G401 (cell line): ENCODE measurements around the gene LRIG1. TPM values are rescaled to one million over a fixed set of nuclear protein-coding genes. Genes with fewer than 3 reads are reported as not detected.
"Not testable (repeated sequence)": the region's sequence is repeated elsewhere in the genome, so short reads cannot be mapped to it uniquely, and the experiment has no call there.

Experiments used
- DNase-seq: peaks from one replicate; pipeline ENCODE4 v3.0.0-alpha.2; 2015; ENCODE audit warnings: low spot score
- in situ Hi-C: cut with HindIII; loops from 2 replicates; pipeline ENCODE4 v1.10.0; 2016; ENCODE audit warnings: low sequenced_read_pairs, mixed read lengths
- total RNA-seq: library from RNA; depleted of rRNA; stranded (reverse); fragments of >200 nt; shearing (Covaris generic); gene quantifications from 2 replicates; pipeline ENCODE4 v1.2.3, GENCODE V29; 2014

The LRIG1 gene
- total RNA-seq, 1 experiment from 2014 or later, result 1.7 TPM

DNA sequence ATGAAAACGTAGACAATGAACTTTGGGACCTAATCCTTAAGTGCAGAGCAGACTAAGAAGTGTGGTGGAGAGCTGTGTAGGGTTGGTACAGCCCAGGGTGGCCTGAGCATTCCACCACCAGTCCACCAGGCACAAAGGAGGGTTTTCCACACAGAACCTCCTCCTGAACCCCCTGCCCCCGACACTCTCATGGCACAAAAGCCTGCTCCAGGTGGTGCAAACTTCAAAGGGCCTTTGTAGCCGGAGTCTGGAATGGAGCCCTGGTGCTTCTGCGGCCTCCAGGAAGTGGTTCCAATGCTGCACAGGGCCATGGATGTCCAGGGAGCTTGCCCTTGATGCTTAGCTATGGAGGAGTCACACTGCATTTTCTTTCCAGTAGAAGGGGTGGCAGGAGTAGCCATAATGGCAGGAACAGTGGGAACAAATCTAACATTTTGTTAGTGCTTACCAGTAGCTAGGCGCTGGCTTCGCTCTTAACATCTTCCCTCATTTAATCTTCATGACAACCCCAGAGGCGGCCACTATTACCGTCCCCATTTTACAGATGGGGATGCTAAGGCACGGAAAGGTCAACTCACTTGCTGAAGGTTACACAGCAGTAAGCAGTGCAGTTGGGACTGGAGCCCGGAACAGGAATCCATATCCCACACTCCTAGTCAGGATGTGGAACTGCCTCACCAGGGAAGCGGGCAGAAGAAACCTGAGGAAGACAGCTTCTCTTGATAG, 68.6 kb downstream of the LRIG1 start:
- DNase-seq, result no peak
- in situ Hi-C loops, result no loop called here

DNA sequence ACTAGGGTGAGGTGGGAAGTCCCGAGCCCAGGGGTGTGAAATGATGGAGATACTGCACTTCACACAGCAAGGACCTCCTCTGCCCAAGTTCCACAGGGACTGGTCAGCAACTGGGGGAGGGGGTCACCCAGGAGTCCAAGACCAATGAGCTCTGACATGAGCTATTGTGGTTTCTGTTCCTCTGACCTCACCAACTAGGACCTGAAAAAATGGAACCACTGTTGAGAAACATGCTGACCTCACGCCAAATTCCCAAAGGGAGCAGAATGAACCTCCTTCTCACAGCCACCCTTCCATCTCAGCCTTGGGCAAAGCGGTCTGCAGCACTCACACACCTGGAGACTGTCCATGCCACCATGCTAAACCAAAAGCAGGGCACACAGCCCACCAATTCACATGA, 69.3 kb downstream of the LRIG1 start:
- DNase-seq, result no peak
- in situ Hi-C loops, result no loop called here

DNA sequence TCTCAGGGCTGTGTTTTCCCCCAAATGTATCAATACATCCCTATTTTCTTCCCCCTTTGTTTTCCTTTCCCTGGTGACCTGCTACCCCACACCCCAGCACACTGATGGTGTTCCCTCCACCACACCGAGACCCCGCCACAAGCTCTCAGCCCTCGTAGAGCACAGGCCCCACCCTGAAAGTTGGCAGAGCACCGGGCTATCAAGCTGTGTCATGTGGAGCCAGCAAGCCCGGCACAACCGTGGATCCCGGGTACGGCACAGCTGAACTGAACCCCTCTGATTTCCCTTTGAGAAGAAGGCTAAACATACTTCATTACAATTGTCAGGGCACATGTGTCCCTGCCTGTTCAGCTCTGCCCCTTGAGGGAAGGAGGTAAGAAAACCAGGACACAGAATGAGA, 69.9 kb downstream of the LRIG1 start:
- in situ Hi-C loops, result no loop called here
- no peak for DNase-seq

DNA sequence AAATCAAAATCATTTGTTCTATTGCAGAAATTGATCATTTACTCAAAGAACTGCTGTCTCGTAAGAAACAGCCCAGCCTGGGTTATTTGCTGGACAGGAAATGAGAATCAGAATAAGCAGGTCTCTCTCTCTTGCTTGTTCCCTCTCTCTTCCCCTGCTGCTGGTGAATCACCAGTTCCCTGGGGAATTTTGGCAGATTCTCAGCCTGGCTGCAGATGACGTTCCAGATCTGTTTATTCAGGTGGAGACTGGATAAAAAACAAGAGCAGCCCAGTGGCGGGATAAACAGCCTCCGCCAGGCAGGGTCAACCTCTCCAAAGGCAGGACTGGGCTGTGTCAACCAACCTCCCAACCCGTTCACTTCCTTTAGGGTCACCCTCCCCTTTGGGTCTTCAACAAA, 72.1 kb downstream of the LRIG1 start:
- DNase-seq, result peak; percentile 88
- in situ Hi-C loops, result no loop called here

DNA sequence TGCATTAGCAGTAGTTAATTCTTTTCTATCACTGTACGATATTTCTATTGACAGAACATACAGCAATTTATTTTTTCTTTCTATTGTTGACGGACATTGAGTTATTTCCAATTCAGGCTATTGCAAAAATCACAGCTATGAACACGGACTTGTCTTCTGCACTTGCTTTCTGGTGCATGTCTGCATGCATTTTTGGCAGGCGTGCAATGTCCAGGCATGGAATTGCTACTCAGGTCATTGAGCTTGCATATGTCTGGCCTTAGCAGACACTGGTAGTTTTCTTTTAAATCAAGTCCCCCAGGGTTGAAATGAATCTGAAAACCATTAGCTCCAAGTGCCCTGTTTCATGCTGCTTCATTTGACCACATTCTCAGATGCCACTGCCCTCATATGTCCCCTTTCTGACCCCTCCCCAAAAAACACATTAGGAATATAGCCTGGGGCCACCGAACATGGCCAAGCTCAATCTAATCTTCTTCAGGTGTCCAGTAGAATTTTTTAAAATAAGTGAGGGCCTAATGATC, 72.8 kb downstream of the LRIG1 start:
- in situ Hi-C loops, result no loop called here
- no peak for DNase-seq

DNA sequence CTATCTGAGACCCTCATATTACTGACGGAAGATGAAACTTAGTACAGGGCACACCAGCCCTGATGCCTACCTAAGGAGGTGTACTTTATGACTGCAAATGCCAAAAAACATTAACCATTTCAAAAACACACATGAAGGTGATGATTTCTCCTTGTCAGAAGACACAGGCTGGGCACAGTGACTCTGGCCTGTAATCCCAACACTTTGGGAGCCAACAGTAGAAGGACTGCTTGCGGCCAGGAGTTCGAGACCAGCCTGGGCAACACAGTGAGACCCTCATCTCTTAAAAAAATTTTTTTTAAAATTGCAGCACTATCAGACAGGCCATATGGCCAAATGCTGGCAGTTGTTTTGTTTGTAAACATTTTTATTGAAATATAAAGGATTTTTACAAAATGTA, 73.5 kb downstream of the LRIG1 start:
- no peak for DNase-seq
- in situ Hi-C loops, result no loop called here

DNA sequence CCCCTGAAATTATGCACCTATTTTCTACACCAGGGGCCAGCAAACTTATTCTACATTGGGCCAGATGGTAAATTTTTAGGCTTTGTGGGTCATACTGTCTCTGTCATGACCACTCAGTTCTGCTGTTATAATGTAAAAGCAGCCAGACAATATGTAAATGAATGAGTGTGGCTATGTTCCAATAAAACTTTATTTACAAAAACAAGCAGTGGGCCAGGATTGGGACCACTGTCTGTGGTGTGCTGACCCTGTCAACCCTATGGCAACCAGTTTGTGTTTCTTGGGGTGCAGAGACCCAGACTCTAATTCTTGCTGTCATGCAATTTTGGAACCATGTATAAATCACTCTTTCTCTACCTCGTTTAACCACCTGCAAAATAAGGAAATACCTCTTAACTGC, 74.7 kb downstream of the LRIG1 start:
- in situ Hi-C loops, result no loop called here
- DNase-seq, result no peak

DNA sequence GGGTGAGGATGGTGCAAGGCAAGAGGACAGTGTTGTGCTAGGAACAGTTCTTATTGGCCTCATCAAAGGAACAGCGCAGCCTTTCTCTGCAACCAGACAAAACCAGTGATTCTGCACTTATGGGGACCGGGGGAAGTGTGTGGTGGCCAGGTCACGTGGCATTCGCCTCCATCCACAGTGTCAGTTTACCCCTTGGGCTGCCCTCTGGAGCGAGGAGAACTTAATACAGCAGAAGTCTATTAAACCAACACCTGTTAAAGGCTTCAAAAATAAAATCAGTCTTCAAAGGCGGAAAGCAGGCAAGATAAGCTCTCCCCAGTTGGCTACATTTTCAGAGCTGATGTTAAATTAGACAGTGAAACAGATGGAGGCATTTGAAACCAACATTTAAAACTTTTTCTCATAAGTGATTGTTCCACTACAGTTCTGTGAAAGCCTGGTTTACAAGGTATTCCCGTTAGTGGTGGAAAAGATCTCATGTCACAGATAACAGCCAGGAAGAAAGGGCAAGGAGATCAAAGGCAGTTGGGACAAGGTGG, 75.2 kb downstream of the LRIG1 start:
- in situ Hi-C loops, result no loop called here
- DNase-seq, result no peak

DNA sequence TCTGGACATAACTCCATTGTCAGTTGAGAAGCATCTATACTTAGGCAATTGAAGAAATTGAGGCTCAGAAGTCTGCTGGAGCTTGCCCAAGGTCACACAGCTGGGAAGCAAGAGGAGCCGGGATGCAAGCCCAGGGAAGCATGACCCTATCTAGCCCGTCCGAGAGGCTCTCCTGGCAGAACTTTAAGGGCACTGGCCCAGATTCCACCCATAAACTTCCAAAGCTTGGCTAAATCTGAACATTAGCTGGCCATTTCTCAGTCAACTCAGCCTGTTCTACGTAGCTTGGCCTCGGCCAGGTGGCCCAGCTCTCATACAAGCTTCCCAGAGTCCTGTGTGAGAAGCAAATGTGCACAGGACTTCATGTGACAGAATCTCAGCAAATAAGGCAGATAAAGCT, 75.8 kb downstream of the LRIG1 start:
- in situ Hi-C loops, result no loop called here
- no peak for DNase-seq

DNA sequence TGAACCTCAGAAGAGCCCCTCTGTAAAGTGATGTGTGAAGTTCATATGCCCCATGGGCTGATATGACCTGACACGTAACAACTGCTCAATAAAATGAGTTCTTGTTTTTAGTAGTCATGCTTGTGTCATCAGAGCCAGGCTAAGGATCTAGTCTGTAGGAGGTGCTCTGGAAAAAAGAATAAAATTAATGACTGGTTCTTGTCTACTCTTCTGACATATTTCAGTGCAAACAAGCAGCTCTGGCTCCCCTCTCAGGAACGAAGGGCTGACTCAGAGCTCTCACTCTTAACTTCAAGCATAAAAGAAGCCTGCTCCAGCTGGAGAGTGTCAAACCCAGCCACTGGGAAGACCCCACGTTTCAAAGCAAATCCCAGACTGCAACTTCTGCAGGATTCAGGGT, 77.0 kb downstream of the LRIG1 start:
- in situ Hi-C loops, result no loop called here
- DNase-seq, result no peak

DNA sequence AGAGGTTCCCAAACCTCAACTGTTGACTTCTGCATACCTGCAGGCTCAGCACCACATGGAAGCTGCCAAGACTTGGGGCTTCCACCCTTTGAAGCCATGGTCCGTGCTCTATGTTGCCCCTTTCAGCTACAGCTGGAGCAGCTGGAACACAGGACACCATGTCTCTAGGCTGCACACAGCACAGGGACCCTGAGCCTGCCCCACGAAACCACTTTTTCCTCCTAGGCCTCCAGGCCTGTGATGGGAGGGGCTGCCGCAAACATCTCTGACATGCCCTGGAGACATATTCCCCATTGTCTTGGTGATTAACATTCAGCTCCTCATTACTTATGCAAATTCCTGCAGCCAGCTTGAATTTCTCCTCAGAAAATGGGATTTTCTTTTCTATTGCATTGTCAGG, 78.9 kb downstream of the LRIG1 start:
- DNase-seq, in situ Hi-C loops: not testable (repeated sequence)

DNA sequence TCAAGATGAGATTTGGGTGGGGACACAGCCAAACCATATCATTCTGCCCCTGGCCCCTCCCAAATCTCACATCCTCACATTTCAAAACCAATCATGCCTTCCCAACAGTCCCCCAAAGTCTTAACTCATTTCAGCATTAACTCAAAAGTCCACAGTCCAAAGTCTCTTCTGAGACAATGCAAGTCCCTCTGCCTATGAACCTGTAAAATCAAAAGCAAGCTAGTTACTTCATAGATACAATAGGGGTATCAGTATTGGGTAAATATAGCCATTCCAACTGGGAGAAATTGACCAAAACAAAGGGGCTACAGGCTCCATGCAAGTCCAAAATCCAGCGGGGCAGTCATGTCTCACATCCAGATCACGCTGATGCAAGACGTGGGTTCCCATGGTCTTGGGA, 79.7 kb downstream of the LRIG1 start:
- DNase-seq, in situ Hi-C loops: not testable (repeated sequence)

DNA sequence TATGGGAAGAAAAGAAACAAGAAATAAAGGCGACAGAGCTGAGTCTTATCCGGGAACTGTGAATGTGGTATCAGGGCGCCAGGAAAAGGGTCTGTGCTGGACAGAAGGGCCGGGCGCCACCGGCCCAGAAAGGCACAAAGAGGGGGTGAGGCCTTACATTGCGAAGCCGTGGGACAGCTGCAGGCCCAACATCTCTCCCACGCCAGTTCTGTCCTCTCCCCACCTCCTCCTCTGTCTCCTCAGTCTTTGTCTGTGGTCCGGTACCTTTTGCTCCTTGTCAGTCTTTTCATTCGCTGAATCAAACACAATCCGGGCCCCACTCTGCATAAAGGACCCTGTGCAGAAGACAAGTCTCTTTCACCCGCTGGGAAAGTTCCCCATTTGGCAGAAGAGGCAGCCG, 81.8 kb downstream of the LRIG1 start:
- in situ Hi-C loops, result no loop called here
- DNase-seq, result no peak

DNA sequence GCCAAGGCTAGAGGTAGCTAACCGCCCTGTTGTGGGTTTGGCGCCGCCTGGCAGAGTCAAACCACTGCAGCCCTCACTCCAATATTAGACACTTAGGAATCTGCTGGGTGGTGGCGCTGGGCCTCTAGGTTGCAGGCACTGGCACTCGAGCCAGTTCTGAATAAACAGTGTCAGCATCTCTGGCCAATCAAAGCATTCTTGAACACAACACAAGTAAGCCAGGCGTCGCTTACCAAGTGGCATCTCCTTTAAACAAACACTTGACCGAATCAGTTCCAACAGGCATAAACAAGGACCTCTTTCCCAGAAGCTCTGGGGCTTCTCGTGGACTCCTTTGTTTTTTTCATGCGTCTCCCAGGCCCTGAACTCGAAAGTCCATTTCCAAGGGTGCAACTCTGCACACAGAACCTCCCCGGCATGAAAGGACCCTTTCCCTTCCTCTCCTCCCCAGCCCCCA, 82.3 kb downstream of the LRIG1 start:
- in situ Hi-C loops, result no loop called here
- DNase-seq, result no peak

DNA sequence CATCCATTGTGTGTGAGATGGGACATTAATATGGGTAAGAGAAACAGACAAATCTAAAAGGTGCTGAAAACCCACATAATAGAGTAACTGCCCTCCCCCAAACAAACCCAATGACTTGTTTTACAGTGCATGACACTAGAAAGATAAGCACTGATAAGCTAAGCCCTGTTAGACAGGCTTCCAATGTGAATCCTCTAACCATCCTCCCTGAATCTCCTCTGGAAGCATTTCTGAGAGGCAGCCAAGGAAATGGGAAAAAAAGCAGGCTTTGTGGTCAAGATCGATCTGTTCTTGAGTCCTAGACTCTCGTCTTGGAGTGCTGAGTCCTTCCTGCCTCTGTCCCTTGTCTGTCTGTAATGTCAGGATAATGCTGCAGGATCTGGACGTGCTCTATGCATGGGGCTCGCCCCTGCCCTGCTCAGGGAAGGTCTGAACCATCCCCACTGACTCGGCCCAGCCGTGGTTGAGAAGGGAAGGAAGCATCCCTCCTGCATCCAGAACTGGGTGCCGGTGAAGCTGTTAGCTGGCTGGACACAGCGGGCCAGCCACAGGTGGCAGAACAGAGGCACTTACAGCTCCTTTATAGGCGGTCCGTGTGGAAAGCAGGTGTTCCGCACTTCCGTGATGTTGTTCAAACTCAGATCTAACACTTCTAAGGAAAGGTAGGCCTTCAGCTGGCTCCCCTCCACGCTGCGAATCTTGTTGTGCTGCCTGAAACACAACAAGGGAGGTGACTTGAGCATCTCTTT, 84.1 kb downstream of the LRIG1 start:
- no peak for DNase-seq
- in situ Hi-C loops, result no loop called here

DNA sequence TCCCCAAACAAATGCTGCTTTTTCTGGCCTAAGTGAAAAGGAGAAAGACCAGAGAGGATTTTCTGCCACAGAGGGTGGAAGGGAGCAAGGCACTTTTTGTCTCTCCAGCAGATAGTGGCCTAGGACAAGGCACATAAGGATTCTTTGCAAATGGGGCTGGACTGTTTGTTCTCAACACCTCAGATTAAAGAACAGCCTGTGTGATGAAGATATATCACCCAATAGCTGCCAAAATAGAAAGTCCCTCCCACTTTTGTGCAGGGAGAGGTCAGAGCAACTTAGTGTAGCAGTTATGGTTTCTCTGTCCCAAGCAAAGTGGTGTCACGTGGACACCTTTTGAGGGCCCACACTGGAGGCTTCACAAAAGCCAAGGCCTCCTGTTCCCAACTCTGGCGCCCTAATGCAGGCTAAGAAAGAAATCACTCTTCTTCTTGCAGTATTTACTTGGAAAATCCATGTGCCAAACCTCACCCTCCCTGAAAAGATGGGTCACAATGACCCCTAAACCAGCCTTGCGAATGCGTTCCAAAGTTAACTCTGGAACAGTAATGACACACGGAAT, 84.9 kb downstream of the LRIG1 start:
- no peak for DNase-seq
- in situ Hi-C loops, result no loop called here

DNA sequence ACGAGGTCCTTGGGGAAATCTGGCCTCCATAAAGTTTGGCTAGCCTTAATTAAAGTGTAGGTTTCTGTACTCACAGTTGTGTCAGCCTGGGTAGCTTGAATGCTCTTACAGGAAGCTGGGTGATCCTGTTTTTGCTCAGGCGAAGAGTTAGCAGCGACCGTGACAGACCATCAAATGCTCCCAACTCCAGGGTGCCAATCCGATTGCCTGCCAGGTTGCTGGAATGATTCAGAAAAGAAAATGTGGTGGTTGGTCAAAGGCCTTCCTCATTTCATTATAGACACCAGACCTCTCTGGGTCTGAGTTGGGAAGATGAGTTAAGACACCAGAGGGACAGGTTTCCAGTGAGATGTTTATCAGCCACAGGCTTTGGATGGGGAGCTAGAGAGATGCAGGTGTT, 86.0 kb downstream of the LRIG1 start:
- no peak for DNase-seq
- in situ Hi-C loops, result no loop called here

DNA sequence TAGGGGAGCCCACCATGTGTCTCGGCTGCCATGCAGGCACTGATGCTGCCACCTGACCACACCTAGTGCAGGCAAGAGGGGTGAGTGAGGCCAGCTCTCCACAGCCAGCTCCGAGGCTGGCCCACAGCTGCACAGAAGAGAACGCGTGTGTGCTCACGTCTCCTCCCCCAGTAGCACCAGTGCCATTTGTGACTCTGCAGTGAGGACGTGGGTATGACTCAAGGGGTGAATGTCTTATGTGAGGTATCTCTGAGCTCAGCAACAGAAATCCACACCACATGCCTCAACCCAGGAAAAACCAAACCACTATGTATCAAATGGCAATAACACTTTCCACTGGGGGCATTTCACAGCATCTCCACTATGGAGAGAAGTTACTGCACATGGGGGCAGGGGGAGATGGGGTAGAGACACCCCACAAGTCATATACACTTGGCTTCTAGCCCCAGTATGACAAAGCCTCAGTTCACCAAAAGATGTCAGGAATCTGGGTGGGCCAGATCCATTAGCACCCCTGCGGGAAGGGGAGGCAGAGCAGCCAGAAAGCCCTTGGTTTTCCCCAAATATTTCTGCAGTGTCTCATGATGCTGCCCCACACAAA, 87.6 kb downstream of the LRIG1 start:
- in situ Hi-C loops, result no loop called here
- no peak for DNase-seq

DNA sequence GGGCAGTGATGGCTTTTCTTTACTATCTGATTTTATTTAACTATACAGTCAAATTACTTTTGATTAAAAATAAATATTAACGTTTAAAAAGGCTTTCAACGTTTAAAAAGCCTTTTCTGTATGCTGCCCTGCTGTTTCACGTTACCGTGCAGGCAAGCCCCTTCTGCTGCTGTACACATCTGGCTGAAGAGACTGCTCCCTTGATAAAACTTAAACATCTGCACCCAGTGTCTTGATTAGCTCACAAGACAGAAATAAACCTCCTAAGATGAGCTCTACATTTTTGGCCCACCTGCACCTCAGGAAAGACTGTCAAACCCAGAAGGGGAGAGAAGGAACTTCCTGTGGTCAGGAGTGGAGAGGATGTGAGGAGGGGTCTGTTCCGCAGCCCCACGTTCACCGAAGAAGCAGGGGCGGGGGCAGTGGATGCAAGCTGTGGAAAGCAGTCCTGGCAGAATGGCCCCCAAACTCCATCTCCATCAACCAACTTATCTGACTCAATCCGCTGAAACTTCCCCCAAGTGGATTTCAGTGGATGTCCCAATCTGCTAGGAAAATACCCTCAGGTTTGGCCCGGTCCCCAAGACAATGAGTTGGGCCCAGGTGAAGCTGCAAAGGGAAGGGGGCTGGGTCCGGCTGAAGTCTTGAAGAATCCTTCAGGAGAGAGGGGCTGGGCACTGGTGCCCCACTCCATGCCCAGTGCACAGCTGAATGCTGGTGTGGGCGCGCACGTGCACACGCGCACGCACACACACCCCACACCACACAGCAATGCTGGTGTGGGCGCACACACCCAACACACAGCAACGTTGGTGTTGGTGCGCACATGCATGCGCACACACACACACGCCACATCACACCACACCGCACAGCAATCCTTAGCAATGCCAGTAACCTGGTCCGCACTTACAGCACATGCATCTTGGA, 88.6 kb downstream of the LRIG1 start:
- DNase-seq, result no peak
- in situ Hi-C loops, result no loop called here
